HCT116 (cell line): Measurements from ENCODE around the gene NOC4L. TPM values are rescaled to one million over a fixed set of nuclear protein-coding genes. Genes with fewer than 3 reads are reported as not detected.

Experiments used
- ATAC-seq: fragments of 200-7000 bp; cut with Tn5 transposase; 2 replicates; pipeline ENCODE4 v1.9.1; 2020; ENCODE audit warnings: mild to moderate bottlenecking, moderate library complexity
- BruUV-seq: library from RNA; stranded (reverse); fragments of 400-500 nt; replicated peaks from 2 replicates; lab custom pipeline; 2021; lab: Mats Ljungman, UMichigan
- CTCF ChIA-PET: fragments of 300-600 bp; sonication (Branson Sonifier 250); formaldehyde crosslinking; loops from one replicate; lab custom pipeline; 2021; ENCODE audit warnings: antibody characterized with exemption; lab: Charles Lee
- POLR2A ChIA-PET: fragments of 300-600, 350-600 bp; sonication (Branson Sonifier 250); formaldehyde crosslinking; loops from one replicate; lab custom pipeline; 2021; ENCODE audit warnings: antibody characterized with exemption; lab: Charles Lee
- RAD21 ChIA-PET, 2 experiments: fragments of 300-600 bp; sonication (Branson Sonifier 250); formaldehyde crosslinking; loops; one replicate each; lab custom pipeline; 2023; ENCODE audit warnings: low total read pairs in 2 of 2; ENCODE audit not compliant: uncharacterized antibody in 2 of 2, unreplicated experiment in 2 of 2, low non-redundant PET in 1 of 2; lab: Charles Lee
- DNase-seq: peaks from one replicate; pipeline ENCODE4 v3.0.0-alpha.2; 2010; ENCODE audit warnings: low read depth, low spot score
- H2AFZ ChIP-seq: fragments of 200-600 bp; shearing (Covaris generic), sonication (generic); 2 replicates; pipeline ENCODE4 v1.6.1; 2017; ENCODE audit warnings: low read depth, mixed run types, mixed read lengths, antibody characterized with exemption, low read length; ENCODE audit not compliant: poor library complexity, severe bottlenecking
- H3K27ac ChIP-seq: 2 replicates; pipeline ENCODE4 v1.5.1; 2012; ENCODE audit warnings: low read depth, low read length
- H3K27me3 ChIP-seq: fragments of 200-600 bp; sonication (generic); 2 replicates; pipeline ENCODE4 v1.6.1; 2016; ENCODE audit warnings: mixed run types, low read length, mixed read lengths; ENCODE audit not compliant: insufficient read depth
- H3K36me3 ChIP-seq, 2 experiments: fragments of 200-500 bp in 1 of 2; fragments of 200-600 bp in 1 of 2; sonication (Bioruptor generic) in 1 of 2; sonication (generic) in 1 of 2; 2 replicates each; pipeline versions ENCODE4 v1.5.1 to v1.6.1; 2014 to 2016; ENCODE audit warnings: low read length in 2 of 2, inconsistent platforms in 1 of 2, mixed read lengths in 1 of 2, mixed run types in 1 of 2; ENCODE audit not compliant: insufficient read depth in 2 of 2, control insufficient read depth in 1 of 2
- H3K4me1 ChIP-seq, 2 experiments: fragments of 200-600 bp in 1 of 2; sonication (generic) in 1 of 2; 2 replicates each; pipeline versions ENCODE4 v1.5.1 to v1.6.1; 2012 to 2017; ENCODE audit warnings: low read length in 2 of 2, inconsistent platforms in 1 of 2, mild to moderate bottlenecking in 1 of 2, mixed read lengths in 1 of 2, mixed run types in 1 of 2, moderate library complexity in 1 of 2; ENCODE audit not compliant: insufficient read depth in 2 of 2, control insufficient read depth in 1 of 2
- H3K4me2 ChIP-seq: fragments of 200-600 bp; sonication (generic); 2 replicates; pipeline ENCODE4 v1.6.1; 2017; ENCODE audit warnings: mixed run types, low read length, mixed read lengths
- H3K4me3 ChIP-seq, 2 experiments: fragments of 200-600 bp in 1 of 2; sonication (generic) in 1 of 2; replicated peaks in 1 of 2; 2 replicates each; pipeline ENCODE4 v1.5.1; 2011 to 2016; ENCODE audit warnings: low read length in 2 of 2, control low read depth in 1 of 2, low read depth in 1 of 2, mild to moderate bottlenecking in 1 of 2, mixed read lengths in 1 of 2, mixed run types in 1 of 2
- H3K79me2 ChIP-seq: fragments of 200-600 bp; sonication (generic); 2 replicates; pipeline ENCODE4 v1.6.1; 2017; ENCODE audit warnings: mild to moderate bottlenecking, mixed run types, low read length, moderate library complexity, mixed read lengths; ENCODE audit not compliant: insufficient read depth
- H3K9ac ChIP-seq: fragments of 200-600 bp; sonication (generic); 2 replicates; pipeline ENCODE4 v1.6.1; 2016; ENCODE audit warnings: low read length, mixed read lengths
- H3K9me2 ChIP-seq: fragments of 200-600 bp; sonication (generic), shearing (Covaris generic); 2 replicates; pipeline ENCODE4 v1.6.1; 2017; ENCODE audit warnings: mixed run types, mild to moderate bottlenecking, moderate library complexity; ENCODE audit not compliant: insufficient read depth
- H3K9me3 ChIP-seq, 2 experiments: fragments of 200-500 bp in 1 of 2; fragments of 200-600 bp in 1 of 2; sonication (Bioruptor generic) in 1 of 2; sonication (generic) in 1 of 2; 2 replicates each; pipeline ENCODE4 v1.6.1; 2014 to 2017; ENCODE audit warnings: low read length in 2 of 2, mixed read lengths in 2 of 2, inconsistent platforms in 1 of 2, low read depth in 1 of 2, mild to moderate bottlenecking in 1 of 2, mixed run types in 1 of 2, moderate library complexity in 1 of 2; ENCODE audit not compliant: control insufficient read depth in 1 of 2, insufficient read depth in 1 of 2
- H4K20me1 ChIP-seq: fragments of 200-600 bp; sonication (generic), shearing (Covaris generic); 2 replicates; pipeline ENCODE4 v1.6.1; 2017; ENCODE audit warnings: mixed run types, mild to moderate bottlenecking, moderate library complexity; ENCODE audit not compliant: insufficient read depth
- CBX3 ChIP-seq: IDR thresholded peaks from 2 replicates; pipeline ENCODE4 v1.6.1; 2012; ENCODE audit warnings: low read depth
- JUND ChIP-seq: IDR thresholded peaks from 2 replicates; pipeline ENCODE4 v1.6.1; 2012
- MAX ChIP-seq: IDR thresholded peaks from 2 replicates; pipeline ENCODE4 v1.6.1; 2012
- RAD21 ChIP-seq: IDR thresholded peaks from 2 replicates; pipeline ENCODE4 v1.6.1; 2012; ENCODE audit warnings: low read depth, mild to moderate bottlenecking
- REST ChIP-seq: IDR thresholded peaks from 2 replicates; pipeline ENCODE4 v1.6.1; 2012; ENCODE audit warnings: low read depth
- SIN3A ChIP-seq: IDR thresholded peaks from 2 replicates; pipeline ENCODE4 v1.6.1; 2012; ENCODE audit warnings: low read depth
- intact Hi-C: fragments of 100-400 bp; cut with micrococcal nuclease; formaldehyde crosslinking; loops from 2 replicates; pipeline ENCODE4 v1.10.0; 2022
- total RNA-seq: library from RNA; stranded (reverse); gene quantifications from one replicate; pipeline ENCODE4 v1.2.1, GENCODE V29; 2021; ENCODE audit not compliant: unreplicated experiment

The NOC4L gene
- total RNA-seq, 1 experiment from 2014 or later = 47.6 TPM

- Histone ChIP-seq H2AFZ (no peak overlapping the region), H3K27ac (no peak overlapping the region), H3K27me3 (no peaks in the 10 kb centered on the region), H3K9ac (no peak overlapping the region), H3K4me2 (no peak overlapping the region), H3K9me2 (no peaks in the 10 kb centered on the region), H3K4me1 (no peaks in the 10 kb centered on the region), H4K20me1 (no peaks in the 10 kb centered on the region), H3K9me3 (no peaks in the 10 kb centered on the region), H3K79me2 (no peaks in the 10 kb centered on the region), H3K4me3 (no peak overlapping the region), H3K36me3 (no peaks in the 10 kb centered on the region)
- TF ChIP-seq CBX3 (no peak), SIN3A (no peak), JUND (no peak), RAD21 (no peak), REST (no peak), MAX (no peak)
- ChIA-PET RAD21 (no interaction called here), POLR2A (no interaction called here), CTCF (no interaction called here)
- ATAC-seq (no peak), DNase-seq (no peak)
- intact Hi-C loops = no loop called here
- BruUV-seq = no TSS peak
Observed at GRCh38 chr12:132200800-132201199, 56.5 kb downstream of the NOC4L start.
